ENCODE results near the gene DOCK2. TPM values are rescaled to one million over a fixed set of nuclear protein-coding genes. Genes with fewer than 3 reads are reported as not detected.

The DOCK2 gene
- total and polyA plus RNA-seq, 12 donors, result 3.3 to 59.5 (median 21.0) TPM

- Histone ChIP-seq H3K4me3 (no peak overlapping the region), H3K27ac (no peak overlapping the region), H3K27me3 (no peaks in the 10 kb centered on the region), H3K9me3 (replicated peaks in 1 of 3) (no peaks in the 10 kb centered on the region), H3K36me3 (replicated peaks in 1 of 2) (no peaks in the 10 kb centered on the region), H3K4me1 (replicated peaks in 1 of 2) (peaks cover 0 to 8% of the 10 kb centered on the region in 2 donors)
- DNase-seq, result no peak
- intact Hi-C loops (cut with DNase I), result no loop called here
- TF ChIP-seq POLR2A (IDR thresholded peaks at IDR 0.05), result no peak
- TF ChIP-seq CTCF (IDR thresholded peaks at IDR 0.05), result no peak
- 69 to 78% (median 75%) methylated on average over 7 of the region's 7 CpGs for WGBS, 4 donors
Observed at GRCh38 chr5:169934990-169935389, 297.9 kb downstream of the DOCK2 start.

GRCh38 chr5:169935762-169936161, 298.7 kb downstream of the DOCK2 start:
- Histone ChIP-seq H3K4me3 (no peak overlapping the region), H3K27me3 (no peaks in the 10 kb centered on the region), H3K27ac (no peak overlapping the region), H3K36me3 (replicated peaks in 1 of 2) (no peaks in the 10 kb centered on the region), H3K9me3 (replicated peaks in 1 of 3) (no peaks in the 10 kb centered on the region), H3K4me1 (replicated peaks in 1 of 2) (peaks cover 0 to 8% of the 10 kb centered on the region in 2 donors)
- DNase-seq, result no peak
- TF ChIP-seq POLR2A (IDR thresholded peaks at IDR 0.05) (no peak), CTCF (IDR thresholded peaks at IDR 0.05) (no peak)
- intact Hi-C loops (cut with DNase I), result no loop called here
- 64 to 73% (median 71%) methylated on average over 5 of the region's 5 CpGs for WGBS, 4 donors

- Histone ChIP-seq H3K36me3 (replicated peaks in 1 of 2) (no peaks in the 10 kb centered on the region), H3K27me3 (no peaks in the 10 kb centered on the region), H3K4me1 (replicated peaks in 1 of 2) (peaks cover 0 to 6% of the 10 kb centered on the region in 2 donors), H3K4me3 (no peak overlapping the region), H3K9me3 (replicated peaks in 1 of 3) (no peaks in the 10 kb centered on the region), H3K27ac (no peak overlapping the region)
- WGBS, 4 donors, result 88 to 96% (median 92%) methylated on average over 2 of the region's 2 CpGs
- intact Hi-C loops (cut with DNase I), result no loop called here
- no peak for DNase-seq
- TF ChIP-seq POLR2A (IDR thresholded peaks at IDR 0.05) (no peak), CTCF (IDR thresholded peaks at IDR 0.05) (no peak)
Observed at GRCh38 chr5:169938439-169938838, 301.4 kb downstream of the DOCK2 start.

- H3K36me3 ChIP-seq (replicated peaks in 1 of 2), result no peaks in the 10 kb centered on the region
- no peak overlapping the region for H3K27ac ChIP-seq
- H3K9me3 ChIP-seq (replicated peaks in 1 of 3), result no peaks in the 10 kb centered on the region
- intact Hi-C loops (cut with DNase I), result no loop called here
- TF ChIP-seq POLR2A (IDR thresholded peaks at IDR 0.05) (no peak), CTCF (IDR thresholded peaks at IDR 0.05) (no peak)
- WGBS, 4 donors, result 76 to 92% (median 84%) methylated on average over 2 of the region's 2 CpGs
- no peaks in the 10 kb centered on the region for H3K27me3 ChIP-seq
- no peak overlapping the region for H3K4me3 ChIP-seq
- H3K4me1 ChIP-seq (replicated peaks in 1 of 2), result no peaks in the 10 kb centered on the region
- no peak for DNase-seq
Observed at GRCh38 chr5:169939731-169940130, 302.7 kb downstream of the DOCK2 start.

Data from adrenal gland (tissue), 12 donors.